ENCODE results near the gene RAB4A. TPM values are rescaled to one million over a fixed set of nuclear protein-coding genes. Genes with fewer than 3 reads are reported as not detected.
"Not testable (repeated sequence)": the region's sequence is repeated elsewhere in the genome, so short reads cannot be mapped to it uniquely, and the experiment has no call there.

The RAB4A gene
- polyA plus RNA-seq, 3 donors, result 22.3 to 34.8 (median 34.5) TPM

DNA sequence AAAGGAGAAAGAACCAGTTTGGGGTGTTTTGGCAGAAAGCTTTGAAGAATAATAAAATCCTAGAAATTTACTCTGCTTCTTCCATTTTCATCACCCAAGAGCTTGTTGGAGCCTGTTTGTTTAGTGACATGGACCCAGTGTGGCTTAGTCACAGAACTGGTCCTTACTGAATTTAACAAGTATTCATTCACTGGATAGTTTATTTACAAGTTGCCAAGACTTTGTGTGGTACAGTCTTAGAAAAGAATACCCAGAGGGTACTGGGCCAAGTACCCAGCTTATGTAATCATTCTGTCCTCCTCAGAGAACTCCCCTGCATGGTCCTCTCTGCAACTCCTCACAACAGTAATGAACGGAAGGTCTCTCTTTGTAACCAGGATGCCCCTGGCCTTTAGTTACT, 16.4 kb downstream of the RAB4A start:
- Mint-ChIP-seq H3K27ac (no peak overlapping the region), H3K9me3 (peaks cover 0 to 3% (median 0%) of the 10 kb centered on the region in 7 donors), H3K4me3 (no peak overlapping the region), H3K27me3 (ENCODE audit: low read depth in 3 of 3) (no peaks in the 10 kb centered on the region), H3K36me3 (peaks cover 54 to 60% of the 10 kb centered on the region in 2 donors), H3K4me1 (peaks cover 7% of the 10 kb centered on the region)
- no peak for DNase-seq
- Histone ChIP-seq H3K79me2 (ENCODE audit: insufficient read depth, low read length) (peaks cover 62% of the 10 kb centered on the region), H4K20me1 (ENCODE audit: insufficient read depth, low read length) (peaks cover 50% of the 10 kb centered on the region), H3K4me1 (ENCODE audit: control insufficient read depth in 1 of 2, insufficient read depth in 2 of 2, low read length in 2 of 2) (no peaks in the 10 kb centered on the region), H3K27ac (ENCODE audit: low read depth in 1 of 2, low read length in 2 of 2) (no peak overlapping the region), H3K4me2 (replicated peaks; ENCODE audit: extremely low read depth, low read length, poor library complexity, severe bottlenecking) (no peak overlapping the region), H3K9ac (ENCODE audit: insufficient read depth, low read length, poor library complexity, severe bottlenecking) (no peak overlapping the region), H3K27me3 (ENCODE audit: control insufficient read depth in 2 of 2, insufficient read depth in 2 of 2, low read length in 2 of 2) (no peaks in the 10 kb centered on the region), H3K4me3 (replicated peaks in 1 of 3; ENCODE audit: low read depth in 2 of 3, low read length in 3 of 3) (no peak overlapping the region), H3K9me3 (replicated peaks in 1 of 2; ENCODE audit: control insufficient read depth in 1 of 2, insufficient read depth in 1 of 2, low read length in 2 of 2) (no peaks in the 10 kb centered on the region), H2AFZ (ENCODE audit: insufficient read depth, low read depth, low read length, poor library complexity, severe bottlenecking) (no peak overlapping the region), H3K36me3 (replicated peaks in 1 of 2; ENCODE audit: control insufficient read depth in 1 of 2, insufficient read depth in 2 of 2, low read length in 2 of 2) (peaks cover 14 to 36% of the 10 kb centered on the region in 2 donors)
- intact Hi-C loops (cut with micrococcal nuclease), result no loop called here
- TF ChIP-seq, protein P1, sequence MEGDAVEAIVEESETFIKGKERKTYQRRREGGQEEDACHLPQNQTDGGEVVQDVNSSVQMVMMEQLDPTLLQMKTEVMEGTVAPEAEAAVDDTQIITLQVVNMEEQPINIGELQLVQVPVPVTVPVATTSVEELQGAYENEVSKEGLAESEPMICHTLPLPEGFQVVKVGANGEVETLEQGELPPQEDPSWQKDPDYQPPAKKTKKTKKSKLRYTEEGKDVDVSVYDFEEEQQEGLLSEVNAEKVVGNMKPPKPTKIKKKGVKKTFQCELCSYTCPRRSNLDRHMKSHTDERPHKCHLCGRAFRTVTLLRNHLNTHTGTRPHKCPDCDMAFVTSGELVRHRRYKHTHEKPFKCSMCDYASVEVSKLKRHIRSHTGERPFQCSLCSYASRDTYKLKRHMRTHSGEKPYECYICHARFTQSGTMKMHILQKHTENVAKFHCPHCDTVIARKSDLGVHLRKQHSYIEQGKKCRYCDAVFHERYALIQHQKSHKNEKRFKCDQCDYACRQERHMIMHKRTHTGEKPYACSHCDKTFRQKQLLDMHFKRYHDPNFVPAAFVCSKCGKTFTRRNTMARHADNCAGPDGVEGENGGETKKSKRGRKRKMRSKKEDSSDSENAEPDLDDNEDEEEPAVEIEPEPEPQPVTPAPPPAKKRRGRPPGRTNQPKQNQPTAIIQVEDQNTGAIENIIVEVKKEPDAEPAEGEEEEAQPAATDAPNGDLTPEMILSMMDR (IDR thresholded peaks at IDR 0.05), result no peak
- WGBS (ENCODE audit: insufficient coverage), result 100% methylated on average over 1 of the region's 1 CpG

DNA sequence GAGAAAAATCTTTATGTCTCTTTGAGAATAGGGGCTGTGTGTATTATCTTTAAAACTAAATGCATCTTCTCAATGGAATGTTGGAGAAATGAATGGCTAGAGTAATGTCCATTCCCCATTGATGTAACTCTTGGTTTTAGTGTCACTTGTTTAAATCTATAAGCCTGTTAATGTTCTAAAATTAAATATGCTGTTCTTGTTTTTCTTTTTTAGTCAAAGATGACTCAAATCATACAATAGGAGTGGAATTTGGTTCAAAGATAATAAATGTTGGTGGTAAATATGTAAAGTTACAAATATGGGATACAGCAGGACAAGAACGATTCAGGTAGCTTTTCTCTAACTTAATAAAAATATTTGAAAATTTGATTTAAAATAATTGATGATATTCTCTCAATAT, 17.6 kb downstream of the RAB4A start:
- Histone ChIP-seq H4K20me1 (ENCODE audit: insufficient read depth, low read length) (peaks cover 37% of the 10 kb centered on the region), H3K9me3 (replicated peaks in 1 of 2; ENCODE audit: control insufficient read depth in 1 of 2, insufficient read depth in 1 of 2, low read length in 2 of 2) (no peaks in the 10 kb centered on the region), H3K79me2 (ENCODE audit: insufficient read depth, low read length) (peaks cover 50% of the 10 kb centered on the region), H3K9ac (ENCODE audit: insufficient read depth, low read length, poor library complexity, severe bottlenecking) (no peak overlapping the region), H3K27ac (ENCODE audit: low read depth in 1 of 2, low read length in 2 of 2) (no peak overlapping the region), H3K36me3 (replicated peaks in 1 of 2; ENCODE audit: control insufficient read depth in 1 of 2, insufficient read depth in 2 of 2, low read length in 2 of 2) (peaks cover 14 to 47% of the 10 kb centered on the region in 2 donors), H3K4me1 (ENCODE audit: control insufficient read depth in 1 of 2, insufficient read depth in 2 of 2, low read length in 2 of 2) (no peaks in the 10 kb centered on the region), H3K4me3 (replicated peaks in 1 of 3; ENCODE audit: low read depth in 2 of 3, low read length in 3 of 3) (no peak overlapping the region), H3K4me2 (replicated peaks; ENCODE audit: extremely low read depth, low read length, poor library complexity, severe bottlenecking) (no peak overlapping the region), H2AFZ (ENCODE audit: insufficient read depth, low read depth, low read length, poor library complexity, severe bottlenecking) (no peak overlapping the region), H3K27me3 (ENCODE audit: control insufficient read depth in 2 of 2, insufficient read depth in 2 of 2, low read length in 2 of 2) (no peaks in the 10 kb centered on the region)
- Mint-ChIP-seq H3K4me1 (peaks cover 2% of the 10 kb centered on the region), H3K27me3 (ENCODE audit: low read depth in 3 of 3) (peaks cover 0 to under 1% (median 0%) of the 10 kb centered on the region in 3 donors), H3K36me3 (peaks cover 51 to 63% of the 10 kb centered on the region in 2 donors), H3K4me3 (no peak overlapping the region), H3K9me3 (peaks cover 0 to 3% (median 0%) of the 10 kb centered on the region in 7 donors), H3K27ac (no peak overlapping the region)
- intact Hi-C loops (cut with micrococcal nuclease), result no loop called here
- no peak for DNase-seq
- TF ChIP-seq, protein P1 (IDR thresholded peaks at IDR 0.05), result no peak
- no CpG with 5 or more reads among the region's 1 CpG for WGBS (ENCODE audit: insufficient coverage)

DNA sequence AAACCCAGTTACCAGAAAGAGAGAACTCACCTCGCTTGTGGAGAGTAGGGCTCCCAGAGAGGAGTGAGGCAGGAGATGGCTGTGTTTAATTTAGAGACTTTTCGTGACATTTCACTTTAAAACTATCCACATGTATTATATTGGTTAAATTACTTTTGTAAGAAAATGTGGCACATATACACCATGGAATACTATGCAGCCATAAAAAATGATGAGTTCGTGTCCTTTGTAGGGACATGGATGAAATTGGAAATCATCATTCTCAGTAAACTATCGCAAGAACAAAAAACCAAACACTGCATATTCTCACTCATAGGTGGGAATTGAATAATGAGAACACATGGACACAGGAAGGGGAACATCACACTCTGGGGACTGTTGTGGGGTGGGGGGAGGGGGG, 20.8 kb downstream of the RAB4A start:
- H3K27ac Mint-ChIP-seq; H3K4me1 Mint-ChIP-seq; H3K9me3 ChIP-seq (replicated peaks in 1 of 2; ENCODE audit: control insufficient read depth in 1 of 2, insufficient read depth in 1 of 2, low read length in 2 of 2); H3K27me3 ChIP-seq (ENCODE audit: control insufficient read depth in 2 of 2, insufficient read depth in 2 of 2, low read length in 2 of 2); H3K4me2 ChIP-seq (replicated peaks; ENCODE audit: extremely low read depth, low read length, poor library complexity, severe bottlenecking); H3K4me1 ChIP-seq (ENCODE audit: control insufficient read depth in 1 of 2, insufficient read depth in 2 of 2, low read length in 2 of 2); DNase-seq; H3K27ac ChIP-seq (ENCODE audit: low read depth in 1 of 2, low read length in 2 of 2); H3K9me3 Mint-ChIP-seq; H3K9ac ChIP-seq (ENCODE audit: insufficient read depth, low read length, poor library complexity, severe bottlenecking); intact Hi-C loops (cut with micrococcal nuclease); H3K4me3 ChIP-seq (replicated peaks in 1 of 3; ENCODE audit: low read depth in 2 of 3, low read length in 3 of 3); H3K4me3 Mint-ChIP-seq; H3K27me3 Mint-ChIP-seq (ENCODE audit: low read depth in 3 of 3); H2AFZ ChIP-seq (ENCODE audit: insufficient read depth, low read depth, low read length, poor library complexity, severe bottlenecking): not testable (repeated sequence)
- peaks cover 60 to 67% of the 10 kb centered on the region in 2 donors for H3K36me3 Mint-ChIP-seq
- WGBS (ENCODE audit: insufficient coverage), result no CpG with 5 or more reads among the region's 4 CpGs
- Histone ChIP-seq H4K20me1 (ENCODE audit: insufficient read depth, low read length) (peaks cover 22% of the 10 kb centered on the region), H3K36me3 (replicated peaks in 1 of 2; ENCODE audit: control insufficient read depth in 1 of 2, insufficient read depth in 2 of 2, low read length in 2 of 2) (peaks cover 21 to 65% of the 10 kb centered on the region in 2 donors), H3K79me2 (ENCODE audit: insufficient read depth, low read length) (peaks cover 21% of the 10 kb centered on the region)

All from CD14-positive monocyte (primary cell).